Smooth muscle cell of bladder (primary cell): ENCODE measurements around the gene RNF182. TPM values are rescaled to one million over a fixed set of nuclear protein-coding genes. Genes with fewer than 3 reads are reported as not detected.

Experiments used
- total RNA-seq: library from RNA; depleted of rRNA; stranded (reverse); fragments of >200 nt; gene quantifications from 2 replicates; pipeline ENCODE4 v1.2.3, GENCODE V29; 2014

Gene RNF182, protein sequence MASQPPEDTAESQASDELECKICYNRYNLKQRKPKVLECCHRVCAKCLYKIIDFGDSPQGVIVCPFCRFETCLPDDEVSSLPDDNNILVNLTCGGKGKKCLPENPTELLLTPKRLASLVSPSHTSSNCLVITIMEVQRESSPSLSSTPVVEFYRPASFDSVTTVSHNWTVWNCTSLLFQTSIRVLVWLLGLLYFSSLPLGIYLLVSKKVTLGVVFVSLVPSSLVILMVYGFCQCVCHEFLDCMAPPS
- total RNA-seq = 0.18 and 0.28 TPM in 2 replicates

DNA sequence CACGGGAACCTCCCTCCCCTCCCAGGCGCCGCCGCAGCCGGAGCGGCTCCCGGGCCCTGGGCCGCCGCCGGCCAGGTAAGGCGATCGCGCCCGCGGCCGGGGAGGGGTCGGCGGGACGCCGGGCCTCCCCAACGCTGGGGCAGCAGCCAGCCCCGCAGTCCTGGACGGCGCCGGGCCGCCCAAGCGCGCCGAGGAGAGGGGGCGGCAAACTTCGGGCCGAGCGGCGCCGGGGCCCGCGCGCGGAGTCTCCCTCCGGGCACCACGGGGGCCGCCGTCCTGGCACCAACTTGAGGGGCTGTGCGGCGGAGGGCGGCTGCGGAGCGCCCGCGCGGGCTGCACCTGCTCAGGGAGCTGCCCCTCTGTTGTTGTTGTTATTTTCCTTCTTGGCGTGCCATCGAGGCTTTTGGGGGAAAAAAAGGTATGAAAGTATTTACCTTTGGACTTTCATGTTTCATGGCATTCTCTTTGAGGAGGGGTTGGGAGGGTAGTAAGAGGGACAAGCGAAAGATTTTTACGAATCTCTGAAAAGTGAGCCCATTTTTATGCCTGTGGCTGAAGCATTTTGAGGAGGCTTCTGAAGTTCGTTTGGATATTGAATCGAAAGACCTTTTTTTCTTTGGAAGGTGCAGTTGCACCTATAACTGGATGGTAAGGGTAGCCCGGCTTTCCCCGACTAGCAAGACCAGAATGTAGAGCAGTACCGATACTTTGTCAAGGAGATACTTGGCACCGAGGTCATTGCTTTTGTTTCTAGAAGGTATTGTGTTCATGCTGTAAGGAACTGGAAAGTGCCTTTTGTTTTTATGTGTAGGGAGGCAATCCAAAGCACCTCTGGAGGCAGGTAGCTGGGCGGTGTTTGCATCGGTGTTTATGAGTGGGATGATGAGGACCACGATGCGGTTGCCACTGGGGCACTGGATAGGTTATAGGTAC lies at the start of gene RNF182:
RNF182 (plus strand) TSS at position 4 of the 933 bp plus-strand sequence. CDS start 52,168 bp downstream, outside the sequence.

Other genes with a start within 250 kb of the RNF182 start
- gene RANBP9, start 213.1 kb upstream of the RNF182 start, total RNA-seq = 34.6 and 38.4 TPM in 2 replicates
- 6.7 and 8.4 TPM in 2 replicates for gene MCUR1, start 110.4 kb upstream of the RNF182 start, total RNA-seq
- 0.57 and 0.92 TPM in 2 replicates for gene CD83, start 192.8 kb downstream of the RNF182 start, total RNA-seq